ENCODE data around the gene RAPGEFL1.
"Not testable (repeated sequence)": the region's sequence is repeated elsewhere in the genome, so short reads cannot be mapped to it uniquely, and the experiment has no call there.

Gene RAPGEFL1

DNA sequence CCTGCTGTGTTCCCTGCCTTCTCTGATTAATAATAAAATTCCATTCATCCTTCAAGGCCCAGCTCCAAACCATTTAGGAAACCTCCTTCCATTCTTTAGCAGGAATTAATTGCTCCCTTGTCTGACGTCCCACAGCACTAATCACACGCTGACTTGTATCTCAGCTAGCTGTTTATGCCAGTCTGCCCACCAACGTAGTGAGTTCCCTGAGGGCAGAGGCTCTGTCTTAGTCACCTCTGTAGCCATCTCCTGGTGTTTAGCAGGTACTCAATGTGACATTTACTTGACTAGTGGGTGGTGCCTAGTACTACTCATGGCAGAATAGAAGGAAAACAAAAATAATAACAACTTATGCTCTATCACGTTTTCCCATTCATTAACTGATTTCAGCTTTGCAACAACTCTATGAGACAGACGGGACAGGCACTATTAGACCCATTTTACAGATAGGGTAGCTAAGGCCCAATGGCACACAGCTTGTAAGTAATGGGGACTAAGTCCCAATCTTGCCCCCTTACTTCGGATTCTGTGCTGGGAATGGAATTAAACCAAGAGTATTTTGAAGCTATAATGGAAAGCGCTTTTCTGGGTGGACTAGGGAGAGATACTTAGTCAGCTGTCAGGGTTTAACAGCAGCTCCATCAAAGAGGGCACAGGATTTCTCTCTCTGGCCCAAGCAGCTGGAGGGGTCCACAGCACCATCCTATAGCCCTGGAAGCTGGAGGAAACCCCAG, 40.9 kb downstream of the RAPGEFL1 start:
- no peak for DNase-seq

DNA sequence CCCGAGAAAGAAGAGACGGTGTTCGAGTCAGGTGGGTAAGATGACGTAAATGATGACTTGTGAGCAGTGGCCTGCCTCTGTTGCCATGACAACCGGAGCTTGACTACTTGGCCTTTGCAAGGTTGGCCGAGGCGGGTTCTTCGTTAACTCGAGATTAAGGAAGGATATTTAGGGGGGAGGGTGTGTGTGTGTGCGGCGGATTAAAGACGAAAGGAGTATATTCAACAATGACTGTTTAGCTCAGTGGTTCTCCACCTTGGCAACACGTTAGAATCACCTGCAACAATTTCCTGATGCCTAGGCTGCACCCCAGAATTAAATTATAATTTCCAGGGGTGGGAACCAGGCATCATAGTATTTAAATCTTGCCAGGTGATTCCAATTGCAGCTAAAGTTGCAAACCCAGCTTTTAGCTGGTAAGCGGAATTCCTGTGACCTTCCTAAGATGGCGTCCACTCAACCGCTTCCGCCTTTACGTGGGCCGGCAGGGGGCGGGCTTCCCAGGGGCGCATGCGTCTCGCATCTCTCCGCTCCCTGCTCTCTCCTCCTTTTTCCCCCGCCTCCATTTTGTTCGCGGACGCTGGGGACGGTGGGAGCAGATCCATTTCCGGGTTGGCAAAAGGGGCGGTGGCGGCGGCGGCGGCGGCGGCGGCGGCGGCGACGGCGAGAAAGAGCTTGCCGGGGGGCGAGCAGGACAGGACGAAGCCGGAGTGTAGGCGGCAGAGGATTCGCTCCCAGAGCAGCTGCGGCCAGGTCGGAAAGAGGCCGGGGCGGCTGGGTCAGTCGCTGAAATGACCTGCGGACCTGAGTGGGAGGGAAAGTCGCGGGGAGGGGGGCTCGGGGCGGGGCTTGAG, 41.7 kb downstream of the RAPGEFL1 start, which contains the start of gene WIPF2:
TSS of gene WIPF2 (plus strand) at position 565 of the 854 bp plus-strand sequence. CDS start 37,156 bp downstream, outside the sequence.
- DNase-seq, result peak; percentile 97

DNA sequence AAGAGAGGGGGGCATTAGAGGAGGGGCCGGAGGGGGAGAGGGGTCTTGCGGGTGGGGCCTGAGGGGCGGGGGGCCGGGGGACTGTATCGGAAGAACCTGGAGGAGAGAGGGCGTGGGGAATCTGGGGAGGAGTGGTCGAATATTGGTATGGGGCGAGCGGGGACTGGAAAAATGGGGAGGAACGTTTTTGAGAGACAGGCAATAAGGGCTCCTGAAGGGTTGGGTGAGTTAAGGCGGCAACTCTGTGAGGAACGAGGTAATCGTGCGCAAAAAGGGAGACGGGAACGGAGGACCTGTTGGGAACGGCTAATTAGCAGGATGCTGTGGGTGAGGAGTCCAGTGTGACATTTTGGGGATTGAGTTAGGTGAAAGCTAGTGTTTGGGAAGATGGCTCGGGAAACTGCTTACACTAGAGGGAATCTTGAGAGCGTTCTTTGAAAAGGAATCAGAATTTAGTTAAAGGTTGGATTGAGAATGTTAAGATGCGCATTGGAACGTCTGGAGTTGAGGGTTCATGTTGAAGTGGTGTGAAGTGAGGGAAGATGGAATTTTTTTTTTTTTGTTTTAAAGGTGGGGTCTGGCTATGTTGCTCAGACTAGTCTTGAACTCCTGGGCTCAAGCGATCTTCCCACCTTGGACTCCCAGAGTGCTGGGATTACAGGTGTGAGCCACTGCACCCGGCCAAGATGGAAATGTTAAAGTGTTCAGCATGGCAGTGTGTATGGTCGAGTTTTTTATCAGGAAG, 42.5 kb downstream of the RAPGEFL1 start:
- peak; percentile 43 for DNase-seq

DNA sequence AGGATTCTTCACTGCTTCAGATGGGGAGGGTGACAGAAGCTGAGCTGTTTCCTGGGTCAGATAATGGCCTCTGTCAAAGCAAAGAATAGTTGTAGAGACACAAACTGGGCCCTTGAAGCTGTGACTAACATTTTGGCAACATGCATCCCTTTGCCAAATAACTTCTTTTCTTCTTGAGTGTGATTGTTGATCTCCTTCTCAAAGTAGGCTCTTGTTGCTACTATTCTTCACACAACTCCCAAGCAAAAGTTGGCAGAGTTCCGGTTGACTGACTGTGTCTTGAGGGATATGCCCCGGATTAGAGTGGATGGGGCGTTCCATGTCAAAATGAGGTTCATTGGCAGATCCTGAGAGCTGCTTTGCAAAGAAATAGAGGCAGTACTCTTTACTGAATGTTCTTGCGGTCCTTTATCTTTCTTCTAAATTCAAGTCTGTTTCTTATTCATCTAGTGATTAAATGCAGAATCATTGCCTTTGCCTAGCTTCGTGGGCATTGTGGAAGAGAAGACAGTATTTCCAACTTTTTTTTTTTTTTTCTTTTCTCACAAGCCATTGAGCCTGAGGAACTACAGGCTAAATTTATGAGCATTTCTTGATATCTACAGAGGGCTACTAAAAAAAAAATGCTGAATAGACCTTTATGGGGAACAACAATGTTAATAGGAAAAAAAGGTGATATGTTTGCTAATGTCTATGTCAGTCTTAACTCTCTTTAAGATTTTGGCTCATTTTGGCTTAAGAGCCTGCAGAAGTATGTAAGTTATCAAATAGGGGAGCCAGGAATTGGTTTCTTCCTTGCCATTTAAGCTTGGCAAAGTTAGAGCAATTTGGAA, 47.7 kb downstream of the RAPGEFL1 start:
- DNase-seq, result peak; percentile 8

DNA sequence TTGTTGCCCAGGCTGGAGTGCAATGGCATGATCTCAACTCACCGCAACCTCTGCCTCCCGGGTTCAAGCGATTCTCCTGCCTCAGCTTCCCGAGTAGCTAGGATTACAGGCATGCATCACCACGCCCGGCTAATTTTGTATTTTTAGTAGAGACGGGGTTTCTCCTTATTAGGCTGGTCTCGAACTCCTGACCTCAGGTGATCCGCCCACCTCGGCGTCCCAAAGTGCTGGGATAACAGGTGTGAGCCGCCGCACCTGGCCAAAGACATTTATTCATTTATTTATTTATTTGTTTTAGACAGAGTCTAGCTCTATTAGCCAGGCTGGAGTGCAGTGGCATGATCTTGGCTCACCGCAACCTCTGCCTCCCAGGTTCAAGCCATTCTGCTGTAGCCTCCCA, 51.9 kb downstream of the RAPGEFL1 start:
- DNase-seq, result not testable (repeated sequence)

DNA sequence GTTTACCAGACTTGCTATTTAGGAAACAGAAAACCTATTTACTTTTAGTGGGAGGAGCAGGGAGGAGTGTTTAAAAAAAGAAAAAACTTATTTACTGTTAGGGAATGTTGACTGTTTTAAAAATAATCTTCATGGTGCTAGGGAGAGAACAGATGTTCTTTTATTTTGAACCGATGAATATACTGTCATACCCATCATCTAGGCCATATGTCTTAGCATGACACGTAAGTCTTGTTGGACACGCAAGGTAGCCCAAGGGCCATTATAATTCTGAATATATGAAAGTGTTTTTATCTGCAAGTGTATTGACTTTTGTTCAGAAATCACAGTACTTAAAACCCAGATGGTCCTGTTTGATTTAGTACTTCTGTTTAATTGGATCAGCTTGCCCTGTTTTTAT, 53.4 kb downstream of the RAPGEFL1 start:
- no peak for DNase-seq

DNA sequence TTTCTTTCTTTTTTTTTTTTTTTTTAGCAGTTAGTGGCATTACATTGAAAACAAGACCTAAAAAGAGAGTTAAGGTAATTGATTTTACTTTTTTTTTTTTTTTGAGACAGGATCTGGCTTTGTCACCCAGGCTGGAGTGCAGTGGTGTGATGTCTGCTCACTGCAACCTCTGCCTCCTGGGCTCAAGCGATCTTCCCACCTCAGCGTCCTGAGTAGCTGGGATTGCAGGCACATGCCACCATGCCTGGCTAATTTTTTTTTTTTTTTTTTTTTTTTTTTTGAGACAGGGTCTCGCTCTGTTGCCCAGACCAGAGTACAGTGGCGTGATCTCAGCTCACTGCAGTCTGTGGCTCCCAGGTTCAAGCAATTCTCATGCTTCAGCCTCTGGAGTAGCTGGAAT, 54.7 kb downstream of the RAPGEFL1 start:
- DNase-seq, result not testable (repeated sequence)

DNA sequence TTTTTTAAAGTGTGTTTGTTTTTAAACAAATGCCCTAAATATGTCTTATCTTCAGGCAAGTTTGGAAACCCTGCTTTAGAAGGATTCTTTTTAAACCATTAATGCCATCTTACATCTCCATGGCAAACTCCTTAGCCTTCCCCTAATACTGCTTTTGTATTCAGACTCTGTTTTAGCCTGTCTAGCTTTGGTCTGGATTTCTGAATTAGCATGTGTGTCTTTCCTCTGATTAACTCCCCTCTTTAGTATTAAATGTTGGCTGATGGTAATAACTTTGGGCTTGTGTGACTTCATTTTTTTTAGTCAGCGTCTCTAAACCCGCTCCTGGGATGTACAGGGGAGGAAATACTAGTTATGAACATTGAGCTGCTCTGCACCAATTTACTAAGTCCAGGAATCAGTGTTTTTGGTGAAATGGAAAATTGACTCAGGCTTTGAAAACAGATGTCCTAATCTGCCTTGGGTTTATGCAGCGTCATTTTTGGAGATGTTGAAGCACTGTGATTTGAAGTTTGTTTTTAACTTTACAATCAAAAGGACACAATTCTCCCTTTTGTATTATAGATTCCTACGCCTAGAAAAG, 64.1 kb downstream of the RAPGEFL1 start:
- peak; percentile 6 for DNase-seq

DNA sequence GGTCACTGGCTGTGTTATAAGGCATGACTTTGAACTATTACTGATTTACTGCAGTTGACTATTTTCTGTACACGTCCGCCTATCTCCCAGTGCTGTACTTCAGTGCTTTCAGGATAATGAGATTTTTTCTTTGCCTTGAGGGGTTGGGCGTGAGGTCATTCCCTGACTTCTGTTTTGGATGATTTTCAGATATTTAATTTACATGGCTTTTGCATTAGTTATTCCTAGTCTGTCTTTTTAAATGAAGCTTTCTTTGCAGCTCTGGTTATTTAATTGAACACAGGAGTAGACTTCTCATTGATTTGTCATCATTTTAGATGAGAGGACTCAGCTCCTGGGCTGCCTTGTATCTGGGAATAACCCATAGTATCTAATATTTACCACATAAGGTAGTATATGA, 65.5 kb downstream of the RAPGEFL1 start:
- DNase-seq, result peak; percentile 56

DNA sequence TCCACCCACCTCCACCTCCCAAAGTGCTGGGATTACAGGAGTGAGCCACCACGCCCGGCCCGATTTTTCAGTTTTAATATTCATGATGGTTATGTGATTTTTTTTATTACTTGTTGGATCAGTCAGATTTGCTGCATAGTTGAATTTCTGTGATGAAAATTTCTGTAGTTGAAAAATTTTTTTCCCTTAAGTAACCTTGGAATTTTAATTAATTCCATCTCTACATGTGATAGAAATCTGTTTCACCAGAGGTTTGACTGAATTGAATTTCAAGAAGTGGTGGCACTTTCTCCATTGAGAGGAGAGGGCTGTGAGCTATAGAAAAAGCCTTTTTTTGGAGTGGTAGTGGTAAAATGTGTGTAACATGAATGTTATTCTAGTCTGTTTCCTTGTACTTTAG, 66.5 kb downstream of the RAPGEFL1 start:
- DNase-seq, result peak; percentile 50

DNA sequence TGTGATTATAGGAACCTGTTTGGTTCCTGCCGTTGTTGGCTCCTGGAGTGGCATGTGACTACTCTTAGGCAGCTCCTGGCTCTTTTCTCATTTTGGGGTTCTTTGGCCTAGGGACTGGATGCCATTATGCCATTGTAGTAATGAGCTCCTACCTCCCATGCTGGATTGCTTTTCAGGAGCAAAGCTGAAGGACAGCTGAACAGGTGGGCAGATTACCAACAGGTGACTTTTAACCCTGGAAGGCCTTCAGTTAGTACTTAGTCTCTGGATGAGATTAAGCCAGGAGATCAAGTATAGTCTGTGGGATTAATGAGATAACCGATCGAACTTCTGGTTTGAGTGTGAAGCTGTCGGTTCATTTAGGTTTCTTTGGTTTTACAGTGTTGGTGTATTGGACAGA, 67.0 kb downstream of the RAPGEFL1 start:
- DNase-seq, result no peak
